AG04449 (cell line): Measurements from ENCODE around the gene RNF149.

Experiments
- CTCF ChIA-PET: fragments of 350-600 bp; formaldehyde crosslinking; extraction: SDS; loops from one replicate; lab custom pipeline; 2021; ENCODE audit warnings: antibody characterized with exemption; lab: Yijun Ruan, JAX
- POLR2A ChIA-PET: fragments of 400-600, 350-600 bp; formaldehyde crosslinking; extraction: SDS; loops from one replicate; lab custom pipeline; 2020; ENCODE audit warnings: antibody characterized with exemption, inconsistent platforms; lab: Yijun Ruan, JAX
- DNase-seq: peaks from one replicate; pipeline ENCODE4 v3.0.0-alpha.2; 2010; ENCODE audit warnings: low read depth, low spot score
- H3K4me3 ChIP-seq: 2 replicates; pipeline ENCODE4 v1.5.1; 2011; ENCODE audit warnings: low read depth, mild to moderate bottlenecking, control low read depth, low read length
- TF ChIP-seq, protein P1 (sequence below): IDR thresholded peaks from one replicate; pipeline ENCODE4 v1.5.1; 2011; ENCODE audit warnings: mild to moderate bottlenecking, moderate library complexity, low read length, control low read depth, inconsistent platforms; ENCODE audit not compliant: insufficient read depth; ENCODE audit errors: missing control alignments

The RNF149 gene

GRCh38 chr2:101286684-101287083 is 21.8 kb downstream of the RNF149 start:
- POLR2A ChIA-PET = no interaction called here
- CTCF ChIA-PET = no interaction called here
- TF ChIP-seq, protein P1, sequence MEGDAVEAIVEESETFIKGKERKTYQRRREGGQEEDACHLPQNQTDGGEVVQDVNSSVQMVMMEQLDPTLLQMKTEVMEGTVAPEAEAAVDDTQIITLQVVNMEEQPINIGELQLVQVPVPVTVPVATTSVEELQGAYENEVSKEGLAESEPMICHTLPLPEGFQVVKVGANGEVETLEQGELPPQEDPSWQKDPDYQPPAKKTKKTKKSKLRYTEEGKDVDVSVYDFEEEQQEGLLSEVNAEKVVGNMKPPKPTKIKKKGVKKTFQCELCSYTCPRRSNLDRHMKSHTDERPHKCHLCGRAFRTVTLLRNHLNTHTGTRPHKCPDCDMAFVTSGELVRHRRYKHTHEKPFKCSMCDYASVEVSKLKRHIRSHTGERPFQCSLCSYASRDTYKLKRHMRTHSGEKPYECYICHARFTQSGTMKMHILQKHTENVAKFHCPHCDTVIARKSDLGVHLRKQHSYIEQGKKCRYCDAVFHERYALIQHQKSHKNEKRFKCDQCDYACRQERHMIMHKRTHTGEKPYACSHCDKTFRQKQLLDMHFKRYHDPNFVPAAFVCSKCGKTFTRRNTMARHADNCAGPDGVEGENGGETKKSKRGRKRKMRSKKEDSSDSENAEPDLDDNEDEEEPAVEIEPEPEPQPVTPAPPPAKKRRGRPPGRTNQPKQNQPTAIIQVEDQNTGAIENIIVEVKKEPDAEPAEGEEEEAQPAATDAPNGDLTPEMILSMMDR = no peak
- H3K4me3 ChIP-seq = no peak overlapping the region
- DNase-seq = no peak

DNA sequence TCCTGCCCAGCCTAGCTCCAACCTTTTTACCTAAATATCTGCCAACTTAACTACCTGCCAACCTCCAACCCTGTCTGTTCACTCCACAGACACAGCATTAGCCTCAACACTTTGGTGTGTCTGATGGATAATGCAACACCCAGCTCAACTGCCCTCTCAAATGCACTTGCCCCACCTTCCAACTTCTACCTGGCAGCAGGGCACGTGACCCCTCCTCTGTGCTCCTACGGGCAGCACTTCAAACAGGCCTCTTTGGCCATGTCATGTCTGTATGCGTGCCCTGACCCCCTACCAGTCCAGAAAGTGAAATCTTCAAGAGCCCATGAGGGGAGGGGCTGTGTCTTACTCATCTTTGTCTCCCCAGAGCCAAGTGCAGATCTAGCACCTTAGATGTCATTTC is 25.5 kb downstream of the RNF149 start:
- DNase-seq = no peak
- TF ChIP-seq, protein P1 = no peak
- no peak overlapping the region for H3K4me3 ChIP-seq
- ChIA-PET CTCF (no interaction called here), POLR2A (no interaction called here)

- TF ChIP-seq, protein P1 = no peak
- POLR2A ChIA-PET = interaction anchor here (1.1 kb wide), 1 partner anchor 10 kb away, joined by 5 read pairs; no protein-coding TSS in a partner anchor
- CTCF ChIA-PET = interaction anchor here (0.9 to 1.2 kb wide), 2 partner anchors 9 to 269 kb away, joined by 3 to 5 read pairs; no protein-coding TSS in a partner anchor
- DNase-seq = no peak
- no peak overlapping the region for H3K4me3 ChIP-seq
Measured at GRCh38 chr2:101281482-101281881, 27.0 kb downstream of the RNF149 start.

DNA sequence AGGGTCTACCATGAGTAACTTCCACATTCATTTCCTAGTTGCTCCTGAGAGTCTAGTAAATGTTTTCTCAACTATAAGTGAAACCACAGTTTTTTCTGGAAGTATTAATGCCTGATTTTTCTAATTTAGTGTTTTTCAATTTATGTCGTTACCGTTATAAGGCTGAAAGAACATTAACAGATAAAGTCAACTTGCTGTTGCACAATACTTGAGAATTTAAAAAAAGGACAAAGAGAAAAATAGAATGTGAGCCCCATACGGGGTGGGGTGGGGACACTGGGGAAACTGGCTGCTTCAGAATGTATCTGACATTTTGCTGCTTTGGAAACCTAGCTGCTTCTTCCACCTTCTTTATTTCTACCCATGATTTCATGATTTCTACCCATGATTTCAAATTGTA is 29.6 kb downstream of the RNF149 start:
- TF ChIP-seq, protein P1 = no peak
- ChIA-PET CTCF (interaction anchor here (1.1 kb wide), 1 partner anchor 962 kb away, joined by 4 read pairs; no protein-coding TSS in a partner anchor), POLR2A (no interaction called here)
- H3K4me3 ChIP-seq = no peak overlapping the region
- no peak for DNase-seq

DNA sequence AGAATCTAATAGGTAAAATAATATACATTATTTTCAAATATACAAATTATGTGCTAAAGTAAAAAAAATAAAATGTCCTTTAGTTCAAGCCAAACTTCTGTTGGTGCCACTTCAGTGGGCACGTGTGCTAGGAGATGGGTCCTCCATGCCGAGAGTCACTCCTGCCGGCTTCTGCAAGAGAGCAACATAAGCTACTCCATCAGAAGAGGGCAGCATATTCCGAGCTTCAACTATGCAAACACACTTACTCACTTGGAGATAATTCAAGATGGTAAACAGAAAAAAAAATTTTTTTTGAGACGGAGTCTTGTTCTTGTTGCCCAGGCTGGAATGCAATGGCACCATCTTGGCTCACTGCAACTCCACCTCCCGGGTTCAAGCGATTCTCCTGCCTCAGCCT is 31.4 kb downstream of the RNF149 start:
- TF ChIP-seq, protein P1 = no peak

DNA sequence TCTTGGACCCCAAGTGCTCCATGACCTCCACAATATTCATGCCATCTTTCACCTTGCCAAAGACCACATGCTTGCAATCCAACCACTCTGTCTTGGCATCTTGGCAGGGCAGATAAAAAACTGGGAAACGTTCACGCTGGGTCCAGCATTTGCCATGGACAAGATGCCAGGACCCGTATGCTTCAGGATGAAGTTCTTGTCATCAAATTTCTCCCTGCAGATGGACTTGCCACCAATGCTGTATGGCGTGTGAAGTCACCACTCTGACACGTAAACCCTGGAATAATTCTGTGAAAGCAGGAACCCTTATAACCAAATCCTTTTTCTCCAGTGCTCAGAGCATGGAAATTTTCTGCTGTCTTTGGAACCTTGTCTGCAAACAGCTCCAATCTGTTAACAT is 34.4 kb downstream of the RNF149 start:
- POLR2A ChIA-PET = no interaction called here

More for the DNA sequence above, 31.4 kb downstream of the RNF149 start:
- H3K4me3 ChIP-seq = no peak overlapping the region
- DNase-seq = no peak
- ChIA-PET POLR2A (no interaction called here), CTCF (interaction anchor here (0.6 to 1.4 kb wide), 4 partner anchors 18 to 315 kb away, joined by 3 to 4 read pairs (median 3); no protein-coding TSS in a partner anchor)

More for the DNA sequence above, 34.4 kb downstream of the RNF149 start:
- no peak overlapping the region for H3K4me3 ChIP-seq
- CTCF ChIA-PET = no interaction called here
- TF ChIP-seq, protein P1 = no peak
- DNase-seq = no peak
